SU-DHL-6 (cell line): ENCODE measurements around the gene DPY19L1.
"Not testable (repeated sequence)": the region's sequence is repeated elsewhere in the genome, so short reads cannot be mapped to it uniquely, and the experiment has no call there.

Experiments used
- EZH2phosphoT487 ChIP-seq: fragments of 200-600 bp; sonication (generic), shearing (Covaris generic); conservative IDR thresholded peaks from 2 replicates; pipeline ENCODE4 v1.6.1; 2018; ENCODE audit warnings: mild to moderate bottlenecking, antibody characterized with exemption, low read length, moderate library complexity, mixed read lengths
- TF ChIP-seq, protein P1 (sequence below): fragments of 200-600 bp; sonication (generic); IDR thresholded peaks from one replicate; pipeline ENCODE4 v1.5.1; 2017; ENCODE audit warnings: antibody characterized with exemption, mild to moderate bottlenecking, low read length, moderate library complexity; ENCODE audit not compliant: insufficient read depth, poor library complexity, severe bottlenecking

GRCh38 chr7:34920470-34920869 is 116.8 kb downstream of the DPY19L1 start:
- TF ChIP-seq, protein P1, sequence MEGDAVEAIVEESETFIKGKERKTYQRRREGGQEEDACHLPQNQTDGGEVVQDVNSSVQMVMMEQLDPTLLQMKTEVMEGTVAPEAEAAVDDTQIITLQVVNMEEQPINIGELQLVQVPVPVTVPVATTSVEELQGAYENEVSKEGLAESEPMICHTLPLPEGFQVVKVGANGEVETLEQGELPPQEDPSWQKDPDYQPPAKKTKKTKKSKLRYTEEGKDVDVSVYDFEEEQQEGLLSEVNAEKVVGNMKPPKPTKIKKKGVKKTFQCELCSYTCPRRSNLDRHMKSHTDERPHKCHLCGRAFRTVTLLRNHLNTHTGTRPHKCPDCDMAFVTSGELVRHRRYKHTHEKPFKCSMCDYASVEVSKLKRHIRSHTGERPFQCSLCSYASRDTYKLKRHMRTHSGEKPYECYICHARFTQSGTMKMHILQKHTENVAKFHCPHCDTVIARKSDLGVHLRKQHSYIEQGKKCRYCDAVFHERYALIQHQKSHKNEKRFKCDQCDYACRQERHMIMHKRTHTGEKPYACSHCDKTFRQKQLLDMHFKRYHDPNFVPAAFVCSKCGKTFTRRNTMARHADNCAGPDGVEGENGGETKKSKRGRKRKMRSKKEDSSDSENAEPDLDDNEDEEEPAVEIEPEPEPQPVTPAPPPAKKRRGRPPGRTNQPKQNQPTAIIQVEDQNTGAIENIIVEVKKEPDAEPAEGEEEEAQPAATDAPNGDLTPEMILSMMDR, result not testable (repeated sequence)
- not testable (repeated sequence) for TF ChIP-seq EZH2phosphoT487
